WTC11 (cell line): ENCODE measurements around the gene DCLRE1A. TPM values are rescaled to one million over a fixed set of nuclear protein-coding genes. Genes with fewer than 3 reads are reported as not detected.

Source experiments
- ATAC-seq: fragments of 200-7000 bp; cut with Tn5 transposase; 2 replicates; pipeline ENCODE4 v1.10.0; 2021; ENCODE audit warnings: mild to moderate bottlenecking, moderate library complexity
- CTCF ChIA-PET: fragments of 300-600 bp; sonication (Branson Sonifier 250); formaldehyde crosslinking; loops from one replicate; lab custom pipeline; 2021; ENCODE audit warnings: antibody characterized with exemption; lab: Charles Lee
- POLR2A ChIA-PET: fragments of 350-600 bp; sonication (Branson Sonifier 250); formaldehyde crosslinking; loops from one replicate; lab custom pipeline; 2021; ENCODE audit warnings: antibody characterized with exemption; lab: Charles Lee
- DNase-seq: peaks from one replicate; pipeline ENCODE4 v3.0.0; 2021; ENCODE audit warnings: low spot score
- H3K27ac Mint-ChIP-seq: 2 replicates; pipeline ENCODE4 v1.8.0; 2021; ENCODE audit warnings: mixed read lengths
- H3K27me3 Mint-ChIP-seq: 2 replicates; pipeline ENCODE4 v1.8.0; 2021; ENCODE audit warnings: low read depth, mild to moderate bottlenecking, moderate library complexity, mixed read lengths
- H3K36me3 Mint-ChIP-seq: 2 replicates; pipeline ENCODE4 v1.8.0; 2021; ENCODE audit warnings: mixed read lengths
- H3K4me1 Mint-ChIP-seq: 2 replicates; pipeline ENCODE4 v1.8.0; 2022; ENCODE audit warnings: mixed read lengths
- H3K4me3 Mint-ChIP-seq: 2 replicates; pipeline ENCODE4 v1.8.0; 2021; ENCODE audit warnings: mild to moderate bottlenecking, moderate library complexity, mixed read lengths
- H3K9me3 Mint-ChIP-seq: 2 replicates; pipeline ENCODE4 v1.8.0; 2021; ENCODE audit warnings: mixed read lengths
- E2F5 ChIP-seq: sonication (generic); formaldehyde crosslinking; IDR thresholded peaks from 2 replicates; pipeline ENCODE4 v1.8.1; 2022; ENCODE audit warnings: mild to moderate bottlenecking, moderate library complexity, missing genetic modification reagents
- FOXK1 ChIP-seq: sonication (generic); formaldehyde crosslinking; IDR thresholded peaks from 2 replicates; pipeline ENCODE4 v1.8.0; 2022; ENCODE audit warnings: mild to moderate bottlenecking, moderate library complexity, missing genetic modification reagents
- FOXP1 ChIP-seq: sonication (generic); formaldehyde crosslinking; IDR thresholded peaks from 2 replicates; pipeline ENCODE4 v1.8.0; 2022; ENCODE audit warnings: missing genetic modification reagents, mild to moderate bottlenecking, moderate library complexity, borderline replicate concordance
- GABPB1 ChIP-seq: sonication (generic); formaldehyde crosslinking; IDR thresholded peaks from 2 replicates; pipeline ENCODE4 v1.8.1; 2023; ENCODE audit warnings: mild to moderate bottlenecking, missing genetic modification reagents
- MYBL2 ChIP-seq: sonication (generic); formaldehyde crosslinking; IDR thresholded peaks from 2 replicates; pipeline ENCODE4 v1.8.1; 2023; ENCODE audit warnings: mild to moderate bottlenecking, moderate library complexity, missing genetic modification reagents
- NFE2L1 ChIP-seq: sonication (generic); formaldehyde crosslinking; IDR thresholded peaks from 2 replicates; pipeline ENCODE4 v1.8.1; 2023; ENCODE audit warnings: missing genetic modification reagents
- PRRX2 ChIP-seq: fragments of 250-450 bp; sonication (Bioruptor Pico); IDR thresholded peaks from 2 replicates; pipeline ENCODE4 v1.8.0; 2021; ENCODE audit warnings: mild to moderate bottlenecking
- RELA ChIP-seq: sonication (generic); formaldehyde crosslinking; IDR thresholded peaks from 2 replicates; pipeline ENCODE4 v1.8.1; 2022; ENCODE audit warnings: missing genetic modification reagents, mild to moderate bottlenecking, borderline replicate concordance
- SMAD4 ChIP-seq: sonication (generic); formaldehyde crosslinking; IDR thresholded peaks from 2 replicates; pipeline ENCODE4 v1.8.0; 2022; ENCODE audit warnings: mild to moderate bottlenecking, missing genetic modification reagents
- SP1 ChIP-seq: sonication (generic); formaldehyde crosslinking; conservative IDR thresholded peaks from 2 replicates; pipeline ENCODE4 v1.8.1; 2022; ENCODE audit warnings: missing genetic modification reagents
- TP53 ChIP-seq: sonication (generic); formaldehyde crosslinking; IDR thresholded peaks from 2 replicates; pipeline ENCODE4 v1.8.1; 2023; ENCODE audit warnings: mild to moderate bottlenecking, missing genetic modification reagents
- USF2 ChIP-seq: sonication (generic); formaldehyde crosslinking; IDR thresholded peaks from 2 replicates; pipeline ENCODE4 v1.8.1; 2023; ENCODE audit warnings: mild to moderate bottlenecking, missing genetic modification reagents, moderate library complexity
- ZBTB43 ChIP-seq: sonication (generic); formaldehyde crosslinking; IDR thresholded peaks from 2 replicates; pipeline ENCODE4 v1.8.1; 2023; ENCODE audit warnings: mild to moderate bottlenecking, missing genetic modification reagents
- ZNF121 ChIP-seq: sonication (generic); formaldehyde crosslinking; IDR thresholded peaks from 2 replicates; pipeline ENCODE4 v1.8.0; 2023; ENCODE audit warnings: missing genetic modification reagents
- ZNF138 ChIP-seq: sonication (generic); formaldehyde crosslinking; conservative IDR thresholded peaks from 2 replicates; pipeline ENCODE4 v1.8.1; 2022; ENCODE audit warnings: mild to moderate bottlenecking, moderate library complexity, missing genetic modification reagents
- ZNF219 ChIP-seq: sonication (generic); formaldehyde crosslinking; IDR thresholded peaks from 2 replicates; pipeline ENCODE4 v1.8.0; 2023; ENCODE audit warnings: missing genetic modification reagents, mild to moderate bottlenecking, borderline replicate concordance
- total RNA-seq: library from RNA; stranded (reverse); gene quantifications from 3 replicates; pipeline ENCODE4 v1.2.3, GENCODE V29; 2021
- TF ChIP-seq, protein P1 (sequence below): sonication (generic); formaldehyde crosslinking; IDR thresholded peaks from 2 replicates; pipeline ENCODE4 v1.8.1; 2023; ENCODE audit warnings: mild to moderate bottlenecking, missing genetic modification reagents
- TF ChIP-seq, protein P2 (sequence below): sonication (generic); formaldehyde crosslinking; IDR thresholded peaks from 2 replicates; pipeline ENCODE4 v1.8.0; 2023; ENCODE audit warnings: missing genetic modification reagents, mild to moderate bottlenecking, borderline replicate concordance
- TF ChIP-seq, protein P3 (sequence below): sonication (generic); formaldehyde crosslinking; IDR thresholded peaks from 2 replicates; pipeline ENCODE4 v1.8.0; 2023; ENCODE audit warnings: mild to moderate bottlenecking, missing genetic modification reagents

Gene DCLRE1A
- total RNA-seq, 1 experiment from 2014 or later = 11.3 TPM

GRCh38 chr10:113899952-113900598 lies 46.2 kb upstream of the DCLRE1A start (continued):
- TF ChIP-seq, protein P1, sequence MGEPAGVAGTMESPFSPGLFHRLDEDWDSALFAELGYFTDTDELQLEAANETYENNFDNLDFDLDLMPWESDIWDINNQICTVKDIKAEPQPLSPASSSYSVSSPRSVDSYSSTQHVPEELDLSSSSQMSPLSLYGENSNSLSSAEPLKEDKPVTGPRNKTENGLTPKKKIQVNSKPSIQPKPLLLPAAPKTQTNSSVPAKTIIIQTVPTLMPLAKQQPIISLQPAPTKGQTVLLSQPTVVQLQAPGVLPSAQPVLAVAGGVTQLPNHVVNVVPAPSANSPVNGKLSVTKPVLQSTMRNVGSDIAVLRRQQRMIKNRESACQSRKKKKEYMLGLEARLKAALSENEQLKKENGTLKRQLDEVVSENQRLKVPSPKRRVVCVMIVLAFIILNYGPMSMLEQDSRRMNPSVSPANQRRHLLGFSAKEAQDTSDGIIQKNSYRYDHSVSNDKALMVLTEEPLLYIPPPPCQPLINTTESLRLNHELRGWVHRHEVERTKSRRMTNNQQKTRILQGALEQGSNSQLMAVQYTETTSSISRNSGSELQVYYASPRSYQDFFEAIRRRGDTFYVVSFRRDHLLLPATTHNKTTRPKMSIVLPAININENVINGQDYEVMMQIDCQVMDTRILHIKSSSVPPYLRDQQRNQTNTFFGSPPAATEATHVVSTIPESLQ = no peak
- no peak for TF ChIP-seq TP53
- TF ChIP-seq FOXP1 (CRISPR knock-in tag) = no peak
- no peak for TF ChIP-seq FOXK1 (CRISPR knock-in tag)
- TF ChIP-seq ZNF121 (CRISPR knock-in tag) = no peak
- TF ChIP-seq NFE2L1 (CRISPR knock-in tag) = no peak
- no peak for TF ChIP-seq ZNF138 (CRISPR knock-in tag)
- TF ChIP-seq, all 79 proteins: peak for 0

- H3K27me3 Mint-ChIP-seq = no peaks in the 10 kb centered on the region
- H3K4me3 Mint-ChIP-seq = no peak overlapping the region
- ChIA-PET CTCF (no interaction called here), POLR2A (no interaction called here)
- H3K36me3 Mint-ChIP-seq = peaks cover 32% of the 10 kb centered on the region
- ATAC-seq = no peak
- no peaks in the 10 kb centered on the region for H3K4me1 Mint-ChIP-seq
- no peak overlapping the region; the same call in 1 of the 2 replicates for H3K27ac Mint-ChIP-seq
- no peak for DNase-seq
- H3K9me3 Mint-ChIP-seq = peaks cover 9% of the 10 kb centered on the region
- TF ChIP-seq E2F5 (CRISPR knock-in tag) (no peak), GABPB1 (CRISPR knock-in tag) (no peak), PRRX2 (no peak), SP1 (CRISPR knock-in tag) (no peak), USF2 (CRISPR knock-in tag) (no peak), RELA (no peak), SMAD4 (CRISPR knock-in tag) (no peak), ZNF121 (CRISPR knock-in tag) (no peak), ZNF219 (CRISPR knock-in tag) (no peak), MYBL2 (CRISPR knock-in tag) (no peak), ZBTB43 (CRISPR knock-in tag) (no peak)
- TF ChIP-seq, protein P2, sequence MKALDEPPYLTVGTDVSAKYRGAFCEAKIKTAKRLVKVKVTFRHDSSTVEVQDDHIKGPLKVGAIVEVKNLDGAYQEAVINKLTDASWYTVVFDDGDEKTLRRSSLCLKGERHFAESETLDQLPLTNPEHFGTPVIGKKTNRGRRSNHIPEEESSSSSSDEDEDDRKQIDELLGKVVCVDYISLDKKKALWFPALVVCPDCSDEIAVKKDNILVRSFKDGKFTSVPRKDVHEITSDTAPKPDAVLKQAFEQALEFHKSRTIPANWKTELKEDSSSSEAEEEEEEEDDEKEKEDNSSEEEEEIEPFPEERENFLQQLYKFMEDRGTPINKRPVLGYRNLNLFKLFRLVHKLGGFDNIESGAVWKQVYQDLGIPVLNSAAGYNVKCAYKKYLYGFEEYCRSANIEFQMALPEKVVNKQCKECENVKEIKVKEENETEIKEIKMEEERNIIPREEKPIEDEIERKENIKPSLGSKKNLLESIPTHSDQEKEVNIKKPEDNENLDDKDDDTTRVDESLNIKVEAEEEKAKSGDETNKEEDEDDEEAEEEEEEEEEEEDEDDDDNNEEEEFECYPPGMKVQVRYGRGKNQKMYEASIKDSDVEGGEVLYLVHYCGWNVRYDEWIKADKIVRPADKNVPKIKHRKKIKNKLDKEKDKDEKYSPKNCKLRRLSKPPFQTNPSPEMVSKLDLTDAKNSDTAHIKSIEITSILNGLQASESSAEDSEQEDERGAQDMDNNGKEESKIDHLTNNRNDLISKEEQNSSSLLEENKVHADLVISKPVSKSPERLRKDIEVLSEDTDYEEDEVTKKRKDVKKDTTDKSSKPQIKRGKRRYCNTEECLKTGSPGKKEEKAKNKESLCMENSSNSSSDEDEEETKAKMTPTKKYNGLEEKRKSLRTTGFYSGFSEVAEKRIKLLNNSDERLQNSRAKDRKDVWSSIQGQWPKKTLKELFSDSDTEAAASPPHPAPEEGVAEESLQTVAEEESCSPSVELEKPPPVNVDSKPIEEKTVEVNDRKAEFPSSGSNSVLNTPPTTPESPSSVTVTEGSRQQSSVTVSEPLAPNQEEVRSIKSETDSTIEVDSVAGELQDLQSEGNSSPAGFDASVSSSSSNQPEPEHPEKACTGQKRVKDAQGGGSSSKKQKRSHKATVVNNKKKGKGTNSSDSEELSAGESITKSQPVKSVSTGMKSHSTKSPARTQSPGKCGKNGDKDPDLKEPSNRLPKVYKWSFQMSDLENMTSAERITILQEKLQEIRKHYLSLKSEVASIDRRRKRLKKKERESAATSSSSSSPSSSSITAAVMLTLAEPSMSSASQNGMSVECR (CRISPR knock-in tag) = no peak
- TF ChIP-seq, protein P1 = no peak
- TF ChIP-seq, protein P3, sequence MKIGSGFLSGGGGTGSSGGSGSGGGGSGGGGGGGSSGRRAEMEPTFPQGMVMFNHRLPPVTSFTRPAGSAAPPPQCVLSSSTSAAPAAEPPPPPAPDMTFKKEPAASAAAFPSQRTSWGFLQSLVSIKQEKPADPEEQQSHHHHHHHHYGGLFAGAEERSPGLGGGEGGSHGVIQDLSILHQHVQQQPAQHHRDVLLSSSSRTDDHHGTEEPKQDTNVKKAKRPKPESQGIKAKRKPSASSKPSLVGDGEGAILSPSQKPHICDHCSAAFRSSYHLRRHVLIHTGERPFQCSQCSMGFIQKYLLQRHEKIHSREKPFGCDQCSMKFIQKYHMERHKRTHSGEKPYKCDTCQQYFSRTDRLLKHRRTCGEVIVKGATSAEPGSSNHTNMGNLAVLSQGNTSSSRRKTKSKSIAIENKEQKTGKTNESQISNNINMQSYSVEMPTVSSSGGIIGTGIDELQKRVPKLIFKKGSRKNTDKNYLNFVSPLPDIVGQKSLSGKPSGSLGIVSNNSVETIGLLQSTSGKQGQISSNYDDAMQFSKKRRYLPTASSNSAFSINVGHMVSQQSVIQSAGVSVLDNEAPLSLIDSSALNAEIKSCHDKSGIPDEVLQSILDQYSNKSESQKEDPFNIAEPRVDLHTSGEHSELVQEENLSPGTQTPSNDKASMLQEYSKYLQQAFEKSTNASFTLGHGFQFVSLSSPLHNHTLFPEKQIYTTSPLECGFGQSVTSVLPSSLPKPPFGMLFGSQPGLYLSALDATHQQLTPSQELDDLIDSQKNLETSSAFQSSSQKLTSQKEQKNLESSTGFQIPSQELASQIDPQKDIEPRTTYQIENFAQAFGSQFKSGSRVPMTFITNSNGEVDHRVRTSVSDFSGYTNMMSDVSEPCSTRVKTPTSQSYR (CRISPR knock-in tag) = no peak
Observed at GRCh38 chr10:113897693-113898618, 44.1 kb upstream of the DCLRE1A start.
